Endodermal cell (in vitro differentiated cells): Measurements from ENCODE around the gene LRRC32. TPM values are rescaled to one million over a fixed set of nuclear protein-coding genes. Genes with fewer than 3 reads are reported as not detected.

Source experiments
- DNase-seq: peaks from one replicate; pipeline ENCODE4 v3.0.0-alpha.2; 2017
- H3K27ac ChIP-seq: 2 replicates; pipeline ENCODE4 v1.5.1; 2013; ENCODE audit warnings: mild to moderate bottlenecking, low read depth, low read length, moderate library complexity
- H3K27me3 ChIP-seq: 2 replicates; pipeline ENCODE4 v1.6.1; 2013; ENCODE audit warnings: mild to moderate bottlenecking, low read length, moderate library complexity; ENCODE audit not compliant: insufficient read depth, control insufficient read depth, poor library complexity, severe bottlenecking
- H3K36me3 ChIP-seq: 2 replicates; pipeline ENCODE4 v1.7.0; 2013; ENCODE audit warnings: mild to moderate bottlenecking, low read length, moderate library complexity; ENCODE audit not compliant: control insufficient read depth, insufficient read depth
- H3K4me1 ChIP-seq: one replicate; pipeline ENCODE4 v1.7.0; 2013; ENCODE audit warnings: low read length; ENCODE audit not compliant: control insufficient read depth, insufficient read depth
- H3K4me3 ChIP-seq: 2 replicates; pipeline ENCODE4 v1.5.1; 2013; ENCODE audit warnings: mild to moderate bottlenecking, low read length, moderate library complexity
- H3K9ac ChIP-seq: 2 replicates; pipeline ENCODE4 v1.6.1; 2013; ENCODE audit warnings: mild to moderate bottlenecking, low read length, moderate library complexity; ENCODE audit not compliant: poor library complexity, severe bottlenecking; ENCODE audit errors: extremely low read depth
- H3K9me3 ChIP-seq: 2 replicates; pipeline ENCODE4 v1.6.1; 2013; ENCODE audit warnings: mild to moderate bottlenecking, low read length, moderate library complexity; ENCODE audit not compliant: control insufficient read depth
- H3K27ac Mint-ChIP-seq: 2 replicates; pipeline ENCODE4 v1.8.0; 2020; ENCODE audit warnings: mixed read lengths
- H3K27me3 Mint-ChIP-seq: 2 replicates; pipeline ENCODE4 v1.8.0; 2021; ENCODE audit warnings: mild to moderate bottlenecking, mixed read lengths; ENCODE audit not compliant: insufficient read depth
- H3K36me3 Mint-ChIP-seq: 2 replicates; pipeline ENCODE4 v1.8.0; 2020; ENCODE audit warnings: low read depth, mixed read lengths
- H3K4me1 Mint-ChIP-seq: 2 replicates; pipeline ENCODE4 v1.8.0; 2020; ENCODE audit warnings: mixed read lengths
- H3K4me3 Mint-ChIP-seq: 2 replicates; pipeline ENCODE4 v1.8.0; 2020; ENCODE audit warnings: mild to moderate bottlenecking, moderate library complexity, mixed read lengths
- H3K9me3 Mint-ChIP-seq: 2 replicates; pipeline ENCODE4 v1.8.0; 2020; ENCODE audit warnings: mild to moderate bottlenecking, mixed read lengths
- WGBS, 2 experiments: methylation state at CpG; one replicate each; pipeline versions ENCODE4 v1.1.5 to v1.1.7; 2013; ENCODE audit warnings: missing lambda C conversion rate in 2 of 2, mixed read lengths in 1 of 2; ENCODE audit not compliant: insufficient coverage in 1 of 2, insufficient read length in 1 of 2; 5-methylcytosine and 5-hydroxymethylcytosine counted together
- total RNA-seq, 2 donors: library from RNA; stranded (reverse); fragmentation: NEBNext Ultra II Directional in 1 of 2; extraction: Animal tissue kit (Norgen Biotek cat#: 25700) in 1 of 2; gene quantifications; 2 replicates in 1 of 2; 3 replicates in 1 of 2; pipeline ENCODE4 v1.2.1, GENCODE V29; 2021
- TF ChIP-seq, protein P1 (sequence below): fragments of 200-600 bp; sonication (generic); conservative IDR thresholded peaks from 2 replicates; pipeline ENCODE4 v1.5.0; 2021; ENCODE audit warnings: antibody characterized with exemption, mild to moderate bottlenecking

Gene LRRC32
- total RNA-seq, 2 donors from 2014 or later = 1.3 to 1.6 TPM

DNA sequence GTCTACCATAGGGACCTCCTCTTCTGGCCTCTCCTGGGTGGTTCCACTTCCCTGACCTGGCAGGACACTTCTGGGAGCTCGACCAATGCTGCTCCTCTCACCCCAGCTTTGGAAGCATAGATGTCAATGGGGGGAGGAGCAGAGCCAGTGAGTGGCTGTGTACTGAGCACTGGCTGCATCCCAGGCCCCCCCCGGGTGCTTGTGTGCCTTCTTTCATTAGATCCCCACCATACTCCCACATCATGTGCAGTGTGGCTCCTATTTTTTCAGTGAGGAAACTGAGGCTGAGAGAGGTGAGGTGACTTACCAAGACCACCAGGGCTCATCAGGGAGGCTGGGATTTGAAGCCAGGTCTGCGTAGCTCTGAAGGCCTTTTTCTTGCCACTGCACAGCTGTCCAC, 44.3 kb downstream of the LRRC32 start:
- TF ChIP-seq, protein P1, sequence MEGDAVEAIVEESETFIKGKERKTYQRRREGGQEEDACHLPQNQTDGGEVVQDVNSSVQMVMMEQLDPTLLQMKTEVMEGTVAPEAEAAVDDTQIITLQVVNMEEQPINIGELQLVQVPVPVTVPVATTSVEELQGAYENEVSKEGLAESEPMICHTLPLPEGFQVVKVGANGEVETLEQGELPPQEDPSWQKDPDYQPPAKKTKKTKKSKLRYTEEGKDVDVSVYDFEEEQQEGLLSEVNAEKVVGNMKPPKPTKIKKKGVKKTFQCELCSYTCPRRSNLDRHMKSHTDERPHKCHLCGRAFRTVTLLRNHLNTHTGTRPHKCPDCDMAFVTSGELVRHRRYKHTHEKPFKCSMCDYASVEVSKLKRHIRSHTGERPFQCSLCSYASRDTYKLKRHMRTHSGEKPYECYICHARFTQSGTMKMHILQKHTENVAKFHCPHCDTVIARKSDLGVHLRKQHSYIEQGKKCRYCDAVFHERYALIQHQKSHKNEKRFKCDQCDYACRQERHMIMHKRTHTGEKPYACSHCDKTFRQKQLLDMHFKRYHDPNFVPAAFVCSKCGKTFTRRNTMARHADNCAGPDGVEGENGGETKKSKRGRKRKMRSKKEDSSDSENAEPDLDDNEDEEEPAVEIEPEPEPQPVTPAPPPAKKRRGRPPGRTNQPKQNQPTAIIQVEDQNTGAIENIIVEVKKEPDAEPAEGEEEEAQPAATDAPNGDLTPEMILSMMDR = no peak
- H3K27me3 ChIP-seq = no peaks in the 10 kb centered on the region
- peaks cover 10% of the 10 kb centered on the region for H3K9me3 ChIP-seq
- Mint-ChIP-seq H3K36me3 (no peaks in the 10 kb centered on the region), H3K9me3 (peaks cover 15% of the 10 kb centered on the region), H3K4me3 (no peak overlapping the region), H3K27ac (no peak overlapping the region), H3K27me3 (peaks cover 2% of the 10 kb centered on the region), H3K4me1 (peaks cover 30% of the 10 kb centered on the region)
- no peak overlapping the region for H3K27ac ChIP-seq
- peak; percentile 24 for DNase-seq
- 92 to 100% methylated on average over 1 to 3 of the region's 3 CpGs for WGBS, 2 experiments
- H3K4me3 ChIP-seq = no peak overlapping the region
- no peak overlapping the region for H3K9ac ChIP-seq
- no peaks in the 10 kb centered on the region for H3K36me3 ChIP-seq
- H3K4me1 ChIP-seq = peaks cover 12% of the 10 kb centered on the region

DNA sequence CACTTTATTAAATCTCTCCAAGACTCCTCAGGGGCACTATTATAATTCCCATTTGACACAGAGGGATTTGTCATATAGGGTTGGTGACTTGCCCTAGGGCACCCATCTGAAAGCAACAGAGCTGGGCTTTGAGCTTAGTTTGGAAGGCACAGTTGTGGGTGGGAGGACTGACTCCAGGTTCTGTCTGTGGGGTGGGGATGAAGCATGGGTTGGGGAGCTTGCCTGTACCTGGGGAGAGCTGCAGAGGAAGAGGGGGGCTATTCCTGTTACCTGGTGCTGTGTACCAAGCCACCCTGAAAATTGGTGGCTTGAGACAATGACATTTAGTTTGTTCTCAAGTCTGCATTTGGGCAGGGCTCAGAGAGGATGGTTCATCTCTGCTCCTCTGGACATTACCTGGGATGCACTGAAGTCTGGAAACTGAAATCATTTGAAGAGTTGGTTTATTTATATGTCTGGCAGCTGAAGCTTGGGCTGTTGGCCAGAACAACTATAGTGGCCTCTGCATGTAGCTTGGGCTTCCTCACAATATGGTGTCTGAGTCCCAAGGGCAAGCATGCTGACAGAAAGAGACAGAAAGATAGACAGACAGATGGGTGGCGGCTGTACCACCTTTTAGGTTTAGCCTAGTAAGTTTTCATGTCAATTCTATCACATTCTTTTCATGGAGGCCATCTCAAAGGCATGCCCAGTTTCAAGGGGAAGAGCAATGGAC, 44.9 kb downstream of the LRRC32 start:
- Histone ChIP-seq H3K9ac (no peak overlapping the region), H3K9me3 (peaks cover 10% of the 10 kb centered on the region), H3K4me3 (no peak overlapping the region), H3K36me3 (no peaks in the 10 kb centered on the region), H3K27me3 (no peaks in the 10 kb centered on the region), H3K27ac (no peak overlapping the region), H3K4me1 (peaks cover 12% of the 10 kb centered on the region)
- no peak overlapping the region for H3K27ac Mint-ChIP-seq
- DNase-seq = peak; percentile 17
- H3K9me3 Mint-ChIP-seq = peaks cover 15% of the 10 kb centered on the region
- TF ChIP-seq, protein P1 = no peak
- H3K4me3 Mint-ChIP-seq = no peak overlapping the region
- H3K36me3 Mint-ChIP-seq = no peaks in the 10 kb centered on the region
- peaks cover 2% of the 10 kb centered on the region for H3K27me3 Mint-ChIP-seq
- peaks cover 30% of the 10 kb centered on the region for H3K4me1 Mint-ChIP-seq
- 80 to 91% methylated on average over 1 of the region's 1 CpG for WGBS, 2 experiments

DNA sequence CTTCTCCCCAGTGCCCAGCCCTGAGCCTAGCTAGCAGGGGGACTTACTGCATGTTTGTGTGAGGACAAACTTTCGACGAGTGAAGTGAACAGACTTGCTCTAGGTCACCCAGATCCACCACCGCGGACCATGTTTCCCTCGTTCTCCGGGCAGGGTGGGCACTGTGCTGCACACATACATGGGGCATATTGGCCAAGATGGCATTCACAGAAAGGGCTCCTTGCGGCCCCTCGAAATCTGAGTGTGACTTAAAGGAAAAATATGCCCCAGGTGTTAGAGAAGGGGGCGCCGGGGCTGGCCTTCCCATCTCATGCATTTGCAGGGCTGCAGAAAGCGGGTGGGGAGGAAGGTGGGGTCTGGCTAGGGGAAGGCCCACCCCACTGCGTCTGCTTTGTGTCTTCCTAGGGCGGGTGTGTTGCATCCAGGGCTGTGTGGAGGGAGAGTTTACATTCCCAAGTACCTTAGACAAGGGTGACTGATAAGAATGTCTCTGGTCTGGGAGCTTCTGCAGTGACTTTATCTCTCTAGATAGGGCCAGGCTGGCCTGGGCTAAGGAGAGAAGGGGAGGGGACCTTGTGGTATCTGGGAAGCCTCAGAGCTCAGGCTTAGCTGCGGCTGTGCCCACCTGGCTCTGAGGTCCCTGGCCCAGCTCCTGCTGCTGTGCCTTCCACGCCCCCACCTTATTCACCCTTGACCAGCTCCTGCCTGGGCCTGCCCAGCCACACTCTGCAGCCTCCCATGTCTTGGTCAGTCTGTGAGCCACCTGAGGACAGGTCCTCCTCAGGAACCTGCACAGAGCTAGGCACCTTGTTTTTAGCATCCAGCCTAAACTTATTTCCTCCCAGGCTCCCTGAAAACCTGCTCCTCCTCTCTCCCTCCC, 45.8 kb downstream of the LRRC32 start:
- Histone ChIP-seq H3K4me3 (no peak overlapping the region), H3K27me3 (no peaks in the 10 kb centered on the region), H3K36me3 (no peaks in the 10 kb centered on the region), H3K27ac (no peak overlapping the region), H3K4me1 (peaks cover 12% of the 10 kb centered on the region), H3K9ac (no peak overlapping the region), H3K9me3 (peaks cover 10% of the 10 kb centered on the region)
- TF ChIP-seq, protein P1 = no peak
- 81 to 85% methylated on average over 8 to 15 of the region's 15 CpGs for WGBS, 2 experiments
- Mint-ChIP-seq H3K27ac (peak overlapping the region; percentile 74), H3K36me3 (no peaks in the 10 kb centered on the region), H3K9me3 (peaks cover 8% of the 10 kb centered on the region), H3K4me3 (no peak overlapping the region), H3K4me1 (peaks cover 27% of the 10 kb centered on the region), H3K27me3 (no peaks in the 10 kb centered on the region)
- peak; percentile 68 for DNase-seq
